CD4-positive, alpha-beta T cell treated with Interleukin-10 for 1 hour (primary cell): Measurements from ENCODE around the gene PUSL1.
A peak's percentile ranks its signal among the peaks of the same experiment; 100 is the strongest.

ENCODE experiments used
- DNase-seq: peaks from one replicate; pipeline ENCODE4 v3.0.0-alpha.2; 2020

PUSL1 gene

GRCh38 chr1:1296070-1297061 is 12.0 kb upstream of the PUSL1 start:
- no peak for DNase-seq

- no peak for DNase-seq
Observed at GRCh38 chr1:1297802-1298424, 10.5 kb upstream of the PUSL1 start.

- no peak for DNase-seq
Observed at GRCh38 chr1:1298861-1299685, 9.3 kb upstream of the PUSL1 start.

- DNase-seq = peak; percentile 35
Observed at GRCh38 chr1:1299686-1300351, 8.6 kb upstream of the PUSL1 start.

GRCh38 chr1:1300352-1300739 is 8.1 kb upstream of the PUSL1 start:
- DNase-seq = no peak

- no peak for DNase-seq
Observed at GRCh38 chr1:1302006-1302430, 6.4 kb upstream of the PUSL1 start.

- DNase-seq = no peak
Observed at GRCh38 chr1:1302951-1303509, 5.4 kb upstream of the PUSL1 start.

GRCh38 chr1:1303736-1304135 is 4.7 kb upstream of the PUSL1 start:
- DNase-seq = no peak

GRCh38 chr1:1304331-1305299 is 3.8 kb upstream of the PUSL1 start:
- DNase-seq = no peak

GRCh38 chr1:1305300-1306069 is 2.9 kb upstream of the PUSL1 start:
- DNase-seq = peak; percentile 69

- no peak for DNase-seq
Observed at GRCh38 chr1:1306070-1306660, 2.2 kb upstream of the PUSL1 start.

- DNase-seq = no peak
Observed at GRCh38 chr1:1306661-1307260, 1.6 kb upstream of the PUSL1 start.

GRCh38 chr1:1307261-1307922 is 1.0 kb upstream of the PUSL1 start:
- DNase-seq = no peak

- no peak for DNase-seq
Observed at GRCh38 chr1:1308756-1309250, 406 bp downstream of the PUSL1 start.

- no peak for DNase-seq
Observed at GRCh38 chr1:1309251-1310108, 1.1 kb downstream of the PUSL1 start.

- no peak for DNase-seq
Observed at GRCh38 chr1:1310109-1310385, 1.6 kb downstream of the PUSL1 start.

- no peak for DNase-seq
Observed at GRCh38 chr1:1310476-1311053, 2.2 kb downstream of the PUSL1 start.
